ENCODE measurements around the gene MAP2. TPM values are rescaled to one million over a fixed set of nuclear protein-coding genes. Genes with fewer than 3 reads are reported as not detected.
"Not testable (repeated sequence)": the region's sequence is repeated elsewhere in the genome, so short reads cannot be mapped to it uniquely, and the experiment has no call there.

Gene MAP2
- total RNA-seq, 1 donor from 2014 or later, result not detected

- Mint-ChIP-seq H3K9me3 (no peaks in the 10 kb centered on the region), H3K27me3 (ENCODE audit: insufficient read depth) (no peaks in the 10 kb centered on the region), H3K36me3 (ENCODE audit: low read depth) (no peaks in the 10 kb centered on the region), H3K4me3 (no peak overlapping the region), H3K4me1 (ENCODE audit: low read depth) (no peaks in the 10 kb centered on the region), H3K27ac (no peak overlapping the region)
- DNase-seq (ENCODE audit: low spot score), result no peak
- intact Hi-C loops (cut with micrococcal nuclease), result no loop called here
These were observed 46.6 kb downstream of the MAP2 start for GRCh38 chr2:209470466-209470865.

- Mint-ChIP-seq H3K4me1 (ENCODE audit: low read depth) (no peaks in the 10 kb centered on the region), H3K27ac (no peak overlapping the region), H3K36me3 (ENCODE audit: low read depth) (no peaks in the 10 kb centered on the region), H3K27me3 (ENCODE audit: insufficient read depth) (no peaks in the 10 kb centered on the region), H3K9me3 (no peaks in the 10 kb centered on the region), H3K4me3 (no peak overlapping the region)
- intact Hi-C loops (cut with micrococcal nuclease), result no loop called here
- no peak for DNase-seq (ENCODE audit: low spot score)
These were observed 47.2 kb downstream of the MAP2 start for GRCh38 chr2:209471037-209471436.

- intact Hi-C loops (cut with micrococcal nuclease), result no loop called here
- DNase-seq (ENCODE audit: low spot score), result no peak
- no peaks in the 10 kb centered on the region for H3K9me3 Mint-ChIP-seq
- no peaks in the 10 kb centered on the region for H3K4me1 Mint-ChIP-seq (ENCODE audit: low read depth)
- no peaks in the 10 kb centered on the region for H3K27me3 Mint-ChIP-seq (ENCODE audit: insufficient read depth)
- H3K4me3 Mint-ChIP-seq, result no peak overlapping the region
- no peak overlapping the region for H3K27ac Mint-ChIP-seq
- no peaks in the 10 kb centered on the region for H3K36me3 Mint-ChIP-seq (ENCODE audit: low read depth)
These were observed 48.4 kb downstream of the MAP2 start for GRCh38 chr2:209472112-209472832.

DNA sequence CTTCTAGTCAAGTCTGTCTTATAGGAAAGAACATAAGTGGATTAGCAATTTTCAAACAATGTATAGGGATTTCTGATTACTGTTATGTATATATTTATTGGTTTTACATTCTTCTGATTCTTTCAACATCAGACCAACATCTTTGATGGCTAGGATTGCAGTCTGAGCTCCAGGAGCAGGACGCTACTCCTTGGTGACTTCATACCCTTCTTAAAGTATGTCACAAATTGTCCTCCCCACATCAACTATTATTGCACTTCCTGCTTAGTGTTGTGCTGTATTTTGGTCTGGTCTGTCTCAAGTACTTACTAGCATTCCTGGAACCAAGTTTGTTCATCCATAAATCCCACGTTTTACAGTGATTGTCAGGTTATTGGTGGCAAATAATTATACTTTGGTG lies 49.0 kb downstream of the MAP2 start:
- no peak overlapping the region for H3K27ac Mint-ChIP-seq
- H3K36me3 Mint-ChIP-seq (ENCODE audit: low read depth), result no peaks in the 10 kb centered on the region
- no peaks in the 10 kb centered on the region for H3K4me1 Mint-ChIP-seq (ENCODE audit: low read depth)
- H3K27me3 Mint-ChIP-seq (ENCODE audit: insufficient read depth), result no peaks in the 10 kb centered on the region
- no peaks in the 10 kb centered on the region for H3K9me3 Mint-ChIP-seq
- intact Hi-C loops (cut with micrococcal nuclease), result no loop called here
- DNase-seq (ENCODE audit: low spot score), result no peak
- no peak overlapping the region for H3K4me3 Mint-ChIP-seq

DNA sequence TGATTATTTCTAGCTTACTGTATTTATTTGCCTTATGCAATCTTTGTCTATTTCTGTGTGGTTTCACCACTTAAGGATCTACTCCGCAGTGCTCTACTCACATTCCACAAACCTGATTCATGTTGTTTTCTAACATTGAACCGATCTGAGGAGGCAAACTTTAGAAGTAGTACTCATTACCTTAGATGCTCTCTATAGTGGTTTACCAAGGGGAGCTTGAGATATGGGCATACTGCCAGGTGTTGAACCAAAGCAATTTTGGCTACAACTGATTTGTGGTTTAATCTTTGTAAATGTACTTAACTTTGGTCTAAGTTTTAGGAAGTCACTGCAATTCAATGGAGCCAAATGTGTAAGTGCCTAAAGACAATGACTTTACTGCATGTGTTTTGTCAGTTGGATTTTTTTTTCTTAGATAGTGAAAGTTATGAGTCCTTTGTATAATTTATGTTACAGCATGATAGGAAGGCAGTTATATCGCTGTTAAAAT lies 50.1 kb downstream of the MAP2 start:
- Mint-ChIP-seq H3K4me3 (no peak overlapping the region), H3K27me3 (ENCODE audit: insufficient read depth) (no peaks in the 10 kb centered on the region), H3K9me3 (no peaks in the 10 kb centered on the region), H3K36me3 (ENCODE audit: low read depth) (no peaks in the 10 kb centered on the region), H3K4me1 (ENCODE audit: low read depth) (no peaks in the 10 kb centered on the region), H3K27ac (no peak overlapping the region)
- intact Hi-C loops (cut with micrococcal nuclease), result no loop called here
- DNase-seq (ENCODE audit: low spot score), result no peak

- no peaks in the 10 kb centered on the region for H3K4me1 Mint-ChIP-seq (ENCODE audit: low read depth)
- H3K4me3 Mint-ChIP-seq, result no peak overlapping the region
- H3K27me3 Mint-ChIP-seq (ENCODE audit: insufficient read depth), result no peaks in the 10 kb centered on the region
- no peaks in the 10 kb centered on the region for H3K9me3 Mint-ChIP-seq
- no peaks in the 10 kb centered on the region for H3K36me3 Mint-ChIP-seq (ENCODE audit: low read depth)
- DNase-seq (ENCODE audit: low spot score), result no peak
- H3K27ac Mint-ChIP-seq, result no peak overlapping the region
- intact Hi-C loops (cut with micrococcal nuclease), result no loop called here
These were observed 51.1 kb downstream of the MAP2 start for GRCh38 chr2:209474960-209475359.

DNA sequence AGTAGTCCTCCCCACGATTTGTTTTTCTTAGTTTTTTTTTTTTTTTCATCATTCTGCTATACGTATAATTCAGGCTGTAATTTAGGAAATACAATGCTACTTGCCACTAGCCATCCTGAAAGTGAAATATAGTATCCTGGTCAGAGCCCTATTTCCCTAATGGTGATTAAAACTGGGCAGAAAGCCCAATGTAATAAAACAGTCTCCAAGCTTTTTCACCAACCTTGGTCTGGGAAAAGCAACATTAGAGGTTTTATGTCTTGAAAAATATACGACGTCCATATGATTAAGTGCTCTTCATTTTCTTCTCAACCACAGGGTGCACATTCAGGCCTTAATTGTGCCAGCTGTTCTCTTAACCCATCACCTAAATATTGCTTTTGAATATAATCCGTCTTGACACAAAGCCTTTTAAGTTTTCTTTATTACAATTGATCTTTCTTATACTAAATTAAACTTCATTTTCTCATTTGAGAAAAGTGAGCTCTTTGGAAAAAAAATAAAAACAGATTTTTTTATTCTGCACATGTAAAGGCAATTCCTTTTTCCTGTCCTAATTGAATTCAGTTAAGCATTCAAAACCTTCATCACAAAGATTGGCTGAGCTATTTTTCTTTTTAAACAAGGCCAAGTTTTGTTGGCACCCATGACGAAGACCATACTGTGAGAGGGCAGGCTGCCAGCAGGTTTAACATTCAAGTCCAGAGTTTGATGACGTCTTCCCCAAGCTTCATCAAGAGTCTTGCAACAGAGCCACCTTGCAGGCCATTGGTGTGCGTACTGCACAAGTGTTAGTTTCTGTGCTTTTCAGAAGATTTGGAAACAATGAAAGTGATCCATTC lies 52.7 kb downstream of the MAP2 start:
- Mint-ChIP-seq H3K27ac (no peak overlapping the region), H3K27me3 (ENCODE audit: insufficient read depth) (no peaks in the 10 kb centered on the region), H3K4me1 (ENCODE audit: low read depth) (no peaks in the 10 kb centered on the region), H3K9me3 (no peaks in the 10 kb centered on the region), H3K36me3 (ENCODE audit: low read depth) (no peaks in the 10 kb centered on the region), H3K4me3 (no peak overlapping the region)
- intact Hi-C loops (cut with micrococcal nuclease), result no loop called here
- no peak for DNase-seq (ENCODE audit: low spot score)

GRCh38 chr2:209492296-209492695 lies 68.4 kb downstream of the MAP2 start:
- H3K4me1 Mint-ChIP-seq (ENCODE audit: low read depth); H3K27ac Mint-ChIP-seq; H3K27me3 Mint-ChIP-seq (ENCODE audit: insufficient read depth); DNase-seq (ENCODE audit: low spot score); H3K36me3 Mint-ChIP-seq (ENCODE audit: low read depth); H3K4me3 Mint-ChIP-seq; intact Hi-C loops (cut with micrococcal nuclease): not testable (repeated sequence)
- H3K9me3 Mint-ChIP-seq, result peaks cover 17% of the 10 kb centered on the region

GRCh38 chr2:209495068-209495620 lies 71.3 kb downstream of the MAP2 start:
- DNase-seq (ENCODE audit: low spot score); H3K27ac Mint-ChIP-seq; H3K27me3 Mint-ChIP-seq (ENCODE audit: insufficient read depth); H3K4me1 Mint-ChIP-seq (ENCODE audit: low read depth); H3K4me3 Mint-ChIP-seq; intact Hi-C loops (cut with micrococcal nuclease); H3K36me3 Mint-ChIP-seq (ENCODE audit: low read depth): not testable (repeated sequence)
- peaks cover 12% of the 10 kb centered on the region for H3K9me3 Mint-ChIP-seq

- Mint-ChIP-seq H3K9me3 (peaks cover 8% of the 10 kb centered on the region), H3K27ac (no peak overlapping the region), H3K27me3 (ENCODE audit: insufficient read depth) (no peaks in the 10 kb centered on the region), H3K4me1 (ENCODE audit: low read depth) (no peaks in the 10 kb centered on the region), H3K4me3 (no peak overlapping the region), H3K36me3 (ENCODE audit: low read depth) (no peaks in the 10 kb centered on the region)
- intact Hi-C loops (cut with micrococcal nuclease), result no loop called here
- no peak for DNase-seq (ENCODE audit: low spot score)
These were observed 72.2 kb downstream of the MAP2 start for GRCh38 chr2:209495855-209496585.

- no peaks in the 10 kb centered on the region for H3K36me3 Mint-ChIP-seq (ENCODE audit: low read depth)
- intact Hi-C loops (cut with micrococcal nuclease), result no loop called here
These were observed 72.7 kb downstream of the MAP2 start for GRCh38 chr2:209496586-209496982.

DNA sequence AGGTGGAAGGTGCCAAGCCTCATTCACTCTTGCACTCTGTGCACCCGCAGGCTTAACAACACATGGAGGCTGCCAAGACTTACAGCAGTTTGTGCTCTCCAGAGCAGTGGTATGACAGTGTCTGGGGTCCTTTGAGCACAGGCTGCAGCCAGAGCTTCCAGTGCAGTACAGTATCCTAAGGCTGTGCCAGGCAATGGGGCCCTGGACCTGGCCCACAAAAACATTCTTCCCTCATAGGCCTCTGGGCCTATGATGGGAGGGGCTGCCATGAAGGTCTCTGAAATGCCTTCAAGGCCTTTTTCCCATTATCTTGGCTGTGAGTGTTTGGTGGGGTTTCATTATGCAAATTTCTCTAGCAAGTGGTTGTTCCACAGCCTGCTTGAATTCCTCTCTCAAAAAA lies 74.8 kb downstream of the MAP2 start:
- intact Hi-C loops (cut with micrococcal nuclease), result no loop called here
- Mint-ChIP-seq H3K27ac (no peak overlapping the region), H3K36me3 (ENCODE audit: low read depth) (no peaks in the 10 kb centered on the region), H3K9me3 (no peaks in the 10 kb centered on the region), H3K4me3 (no peak overlapping the region), H3K4me1 (ENCODE audit: low read depth) (no peaks in the 10 kb centered on the region), H3K27me3 (ENCODE audit: insufficient read depth) (no peaks in the 10 kb centered on the region)
- no peak for DNase-seq (ENCODE audit: low spot score)

More at GRCh38 chr2:209496586-209496982, 72.7 kb downstream of the MAP2 start:
- H3K27ac Mint-ChIP-seq, result no peak overlapping the region
- H3K27me3 Mint-ChIP-seq (ENCODE audit: insufficient read depth), result no peaks in the 10 kb centered on the region
- no peak overlapping the region for H3K4me3 Mint-ChIP-seq
- DNase-seq (ENCODE audit: low spot score), result no peak
- H3K9me3 Mint-ChIP-seq, result peaks cover 2% of the 10 kb centered on the region
- H3K4me1 Mint-ChIP-seq (ENCODE audit: low read depth), result no peaks in the 10 kb centered on the region
